GM12878 (cell line): ENCODE results near the gene OLIG2.

Experiments
- CEBPB ChIP-seq, 2 experiments: fragments of 150-350 bp in 1 of 2; IDR thresholded peaks; 2 replicates each; pipeline ENCODE4 v1.6.1; 2012 to 2014; ENCODE audit warnings: low read depth in 2 of 2, low read length in 2 of 2, borderline replicate concordance in 1 of 2, inconsistent platforms in 1 of 2
- EZH2 ChIP-seq: IDR thresholded peaks from 2 replicates; pipeline ENCODE4 v1.6.1; 2012; ENCODE audit warnings: low read depth, mild to moderate bottlenecking, control low read depth, inconsistent platforms, low read length, borderline replicate concordance; ENCODE audit not compliant: control insufficient read depth
- JUNB ChIP-seq: IDR thresholded peaks from 2 replicates; pipeline ENCODE4 v1.6.1; 2016; ENCODE audit warnings: antibody characterized with exemption, mild to moderate bottlenecking
- NKRF ChIP-seq: fragments of 450-650 bp; conservative IDR thresholded peaks from 2 replicates; pipeline ENCODE4 v1.6.1; 2017; ENCODE audit warnings: mild to moderate bottlenecking, moderate library complexity
- POLR2A ChIP-seq: IDR thresholded peaks from 2 replicates; pipeline ENCODE4 v1.6.1; 2011; ENCODE audit warnings: low read depth, mild to moderate bottlenecking, low read length
- USF2 ChIP-seq: IDR thresholded peaks from 2 replicates; pipeline ENCODE4 v1.6.1; 2011; ENCODE audit warnings: low read depth, low read length, improper control_type of control experiment, borderline replicate concordance
- YY1 ChIP-seq: IDR thresholded peaks from 2 replicates; pipeline ENCODE4 v1.6.1; 2011; ENCODE audit warnings: low read depth, mild to moderate bottlenecking, low read length

GRCh38 chr21:32990666-32991065, 35.1 kb upstream of the OLIG2 start:
- no peak for TF ChIP-seq YY1
- TF ChIP-seq EZH2: no peak
- TF ChIP-seq USF2: no peak
- TF ChIP-seq POLR2A: no peak
- TF ChIP-seq JUNB: no peak
- no peak for TF ChIP-seq CEBPB (IDR thresholded peaks at IDR 0.05; ENCODE audit: borderline replicate concordance in 1 of 2, low read depth in 2 of 2, low read length in 2 of 2)
- no peak for TF ChIP-seq NKRF
